ENCODE results near the gene PARD6B. TPM values are rescaled to one million over a fixed set of nuclear protein-coding genes. Genes with fewer than 3 reads are reported as not detected.

The PARD6B gene
- total RNA-seq, 1 donor from 2014 or later = 45.7 TPM

DNA sequence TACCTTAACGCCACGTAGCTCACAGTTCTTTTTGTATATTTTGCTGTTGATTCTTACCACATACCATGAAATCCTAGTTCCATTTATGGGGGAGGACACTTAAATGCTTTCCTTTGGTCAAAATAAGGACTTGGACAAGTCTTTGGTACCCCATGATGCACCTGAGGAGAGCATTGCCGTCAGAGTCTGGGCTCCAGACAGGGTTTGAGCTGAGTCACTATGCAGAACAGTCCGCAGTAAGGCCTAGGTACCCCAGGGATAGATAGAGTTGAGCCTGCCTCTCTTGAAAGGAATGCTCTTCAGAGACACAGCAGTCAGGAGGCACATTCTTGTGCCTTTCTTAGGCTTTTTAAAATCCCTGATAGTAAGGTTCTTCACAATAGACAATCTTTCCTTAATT, 6.0 kb downstream of the PARD6B start:
- no peaks in the 10 kb centered on the region for H3K27me3 Mint-ChIP-seq (ENCODE audit: insufficient read depth, low read depth)
- Histone ChIP-seq H3K27ac (peak overlapping the region; percentile 66), H3K4me3 (no peak overlapping the region), H3K4me2 (peak overlapping the region; percentile 60), H4K20me1 (ENCODE audit: low read depth) (peaks cover 83% of the 10 kb centered on the region), H3K27me3 (no peaks in the 10 kb centered on the region), H2AFZ (replicated peaks) (no peak overlapping the region), H3K36me3 (peaks cover 15% of the 10 kb centered on the region), H3K79me2 (ENCODE audit: low read depth) (peaks cover 100% of the 10 kb centered on the region), H3K4me1 (peaks cover 66% of the 10 kb centered on the region), H3K9me3 (ENCODE audit: low read depth) (no peaks in the 10 kb centered on the region), H3K9ac (no peak overlapping the region), H3F3A (ENCODE audit: low read depth) (peaks cover 48% of the 10 kb centered on the region)
- H3K9me3 Mint-ChIP-seq = no peaks in the 10 kb centered on the region
- peak; percentile 67 for DNase-seq (ENCODE audit: low spot score)
- TF ChIP-seq EZH2 (IDR thresholded peaks at IDR 0.05) (no peak), EZH2phosphoT487 (IDR thresholded peaks at IDR 0.05) (no peak)
- TF ChIP-seq, protein P1, sequence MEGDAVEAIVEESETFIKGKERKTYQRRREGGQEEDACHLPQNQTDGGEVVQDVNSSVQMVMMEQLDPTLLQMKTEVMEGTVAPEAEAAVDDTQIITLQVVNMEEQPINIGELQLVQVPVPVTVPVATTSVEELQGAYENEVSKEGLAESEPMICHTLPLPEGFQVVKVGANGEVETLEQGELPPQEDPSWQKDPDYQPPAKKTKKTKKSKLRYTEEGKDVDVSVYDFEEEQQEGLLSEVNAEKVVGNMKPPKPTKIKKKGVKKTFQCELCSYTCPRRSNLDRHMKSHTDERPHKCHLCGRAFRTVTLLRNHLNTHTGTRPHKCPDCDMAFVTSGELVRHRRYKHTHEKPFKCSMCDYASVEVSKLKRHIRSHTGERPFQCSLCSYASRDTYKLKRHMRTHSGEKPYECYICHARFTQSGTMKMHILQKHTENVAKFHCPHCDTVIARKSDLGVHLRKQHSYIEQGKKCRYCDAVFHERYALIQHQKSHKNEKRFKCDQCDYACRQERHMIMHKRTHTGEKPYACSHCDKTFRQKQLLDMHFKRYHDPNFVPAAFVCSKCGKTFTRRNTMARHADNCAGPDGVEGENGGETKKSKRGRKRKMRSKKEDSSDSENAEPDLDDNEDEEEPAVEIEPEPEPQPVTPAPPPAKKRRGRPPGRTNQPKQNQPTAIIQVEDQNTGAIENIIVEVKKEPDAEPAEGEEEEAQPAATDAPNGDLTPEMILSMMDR (IDR thresholded peaks at IDR 0.05) = no peak
- no peak overlapping the region for H3K27ac Mint-ChIP-seq
- H3K36me3 Mint-ChIP-seq = peaks cover 11% of the 10 kb centered on the region
- H3K4me3 Mint-ChIP-seq = no peak overlapping the region
- H3K4me1 Mint-ChIP-seq = peaks cover 31% of the 10 kb centered on the region

DNA sequence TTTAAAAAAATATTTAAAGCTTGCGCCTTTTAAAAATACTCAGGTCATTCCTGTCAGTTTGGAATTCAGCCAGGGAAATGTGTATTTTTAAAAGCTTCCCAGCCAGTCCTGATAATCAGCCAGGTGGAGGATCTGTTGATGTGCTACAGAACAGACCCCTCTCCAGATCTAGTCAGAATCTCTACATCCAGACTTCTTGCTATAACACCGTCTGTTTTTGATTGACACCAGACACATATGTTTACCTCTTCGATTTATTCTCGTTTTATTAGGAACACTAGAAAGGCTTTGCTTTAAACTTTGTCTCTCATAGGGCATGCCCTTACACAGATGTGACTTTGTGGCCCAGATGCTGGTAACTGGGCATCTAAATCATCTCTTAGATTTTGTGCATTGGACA, 11.7 kb downstream of the PARD6B start:
- Histone ChIP-seq H3K9ac (no peak overlapping the region), H4K20me1 (ENCODE audit: low read depth) (peaks cover 56% of the 10 kb centered on the region), H3F3A (ENCODE audit: low read depth) (peaks cover 45% of the 10 kb centered on the region), H3K27me3 (no peaks in the 10 kb centered on the region), H3K36me3 (peaks cover 13% of the 10 kb centered on the region), H3K4me1 (peaks cover 56% of the 10 kb centered on the region), H3K4me3 (no peak overlapping the region), H3K9me3 (ENCODE audit: low read depth) (no peaks in the 10 kb centered on the region), H3K27ac (peak overlapping the region; percentile 84), H3K79me2 (ENCODE audit: low read depth) (peaks cover 97% of the 10 kb centered on the region), H2AFZ (replicated peaks) (no peak overlapping the region), H3K4me2 (no peak overlapping the region)
- DNase-seq (ENCODE audit: low spot score) = no peak
- Mint-ChIP-seq H3K36me3 (peaks cover 11% of the 10 kb centered on the region), H3K4me1 (peaks cover 34% of the 10 kb centered on the region), H3K4me3 (no peak overlapping the region), H3K27me3 (ENCODE audit: insufficient read depth, low read depth) (no peaks in the 10 kb centered on the region), H3K27ac (no peak overlapping the region), H3K9me3 (no peaks in the 10 kb centered on the region)
- TF ChIP-seq EZH2 (IDR thresholded peaks at IDR 0.05) (no peak), EZH2phosphoT487 (IDR thresholded peaks at IDR 0.05) (no peak)
- TF ChIP-seq, protein P1 (IDR thresholded peaks at IDR 0.05) = no peak

DNA sequence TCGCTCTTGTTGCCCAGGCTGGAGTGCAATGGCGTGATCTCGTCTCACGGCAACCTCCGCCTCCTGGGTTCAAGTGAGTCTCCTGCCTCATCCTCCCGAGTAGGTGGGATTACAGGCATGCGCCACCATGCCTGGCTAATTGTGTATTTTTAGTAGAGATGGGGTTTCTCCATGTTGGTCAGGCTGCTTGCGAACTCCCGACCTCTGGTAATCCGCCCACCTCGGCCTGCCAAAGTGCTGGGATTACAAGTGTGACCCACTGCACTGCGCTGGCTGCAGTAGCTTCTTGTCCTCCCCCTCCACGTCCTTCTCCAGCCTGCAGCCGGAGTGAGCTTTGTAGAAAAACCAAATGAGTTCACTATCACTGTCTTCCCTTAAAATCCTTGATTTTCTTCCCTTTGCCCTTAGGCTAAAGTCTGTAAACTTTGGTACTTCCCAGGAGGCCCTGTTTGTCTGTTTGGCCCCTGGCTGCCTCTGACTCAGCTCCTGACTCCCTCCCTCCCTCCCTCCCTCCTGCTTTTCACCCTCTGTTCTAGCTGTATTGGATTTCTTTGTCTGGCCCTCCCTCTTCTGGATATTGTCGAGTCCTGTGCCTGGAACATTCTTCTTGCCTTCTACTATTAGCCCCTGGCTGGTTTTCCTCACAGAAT, 12.9 kb downstream of the PARD6B start:
- peaks cover 92% of the 10 kb centered on the region for H3K79me2 ChIP-seq (ENCODE audit: low read depth)
- no peaks in the 10 kb centered on the region for H3K27me3 ChIP-seq
- peak; percentile 62 for DNase-seq (ENCODE audit: low spot score)
- no peaks in the 10 kb centered on the region for H3K9me3 Mint-ChIP-seq
- peak overlapping the region; percentile 45 for H3K4me2 ChIP-seq
- H3K36me3 Mint-ChIP-seq = peaks cover 11% of the 10 kb centered on the region
- H3F3A ChIP-seq (ENCODE audit: low read depth) = peaks cover 50% of the 10 kb centered on the region
- no peak overlapping the region for H3K9ac ChIP-seq
- no peak overlapping the region for H3K4me3 ChIP-seq
- H3K4me3 Mint-ChIP-seq = peak overlapping the region; percentile 52
- peaks cover 46% of the 10 kb centered on the region for H3K4me1 ChIP-seq
- H2AFZ ChIP-seq (replicated peaks) = no peak overlapping the region
- TF ChIP-seq EZH2 (IDR thresholded peaks at IDR 0.05) (no peak), EZH2phosphoT487 (IDR thresholded peaks at IDR 0.05) (no peak)
- TF ChIP-seq, protein P1 (IDR thresholded peaks at IDR 0.05) = no peak
- peak overlapping the region; percentile 62 for H3K27ac ChIP-seq
- H3K4me1 Mint-ChIP-seq = peaks cover 34% of the 10 kb centered on the region
- peak overlapping the region; percentile 94 for H3K27ac Mint-ChIP-seq
- no peaks in the 10 kb centered on the region for H3K27me3 Mint-ChIP-seq (ENCODE audit: insufficient read depth, low read depth)
- H3K9me3 ChIP-seq (ENCODE audit: low read depth) = no peaks in the 10 kb centered on the region
- H4K20me1 ChIP-seq (ENCODE audit: low read depth) = peaks cover 49% of the 10 kb centered on the region
- H3K36me3 ChIP-seq = peaks cover 5% of the 10 kb centered on the region
